Measurements from ENCODE around the gene ARHGAP4. TPM values are rescaled to one million over a fixed set of nuclear protein-coding genes. Genes with fewer than 3 reads are reported as not detected.

Gene ARHGAP4
- total RNA-seq, 4 donors from 2014 or later: 10.9 to 26.0 (median 18.1) TPM

DNA sequence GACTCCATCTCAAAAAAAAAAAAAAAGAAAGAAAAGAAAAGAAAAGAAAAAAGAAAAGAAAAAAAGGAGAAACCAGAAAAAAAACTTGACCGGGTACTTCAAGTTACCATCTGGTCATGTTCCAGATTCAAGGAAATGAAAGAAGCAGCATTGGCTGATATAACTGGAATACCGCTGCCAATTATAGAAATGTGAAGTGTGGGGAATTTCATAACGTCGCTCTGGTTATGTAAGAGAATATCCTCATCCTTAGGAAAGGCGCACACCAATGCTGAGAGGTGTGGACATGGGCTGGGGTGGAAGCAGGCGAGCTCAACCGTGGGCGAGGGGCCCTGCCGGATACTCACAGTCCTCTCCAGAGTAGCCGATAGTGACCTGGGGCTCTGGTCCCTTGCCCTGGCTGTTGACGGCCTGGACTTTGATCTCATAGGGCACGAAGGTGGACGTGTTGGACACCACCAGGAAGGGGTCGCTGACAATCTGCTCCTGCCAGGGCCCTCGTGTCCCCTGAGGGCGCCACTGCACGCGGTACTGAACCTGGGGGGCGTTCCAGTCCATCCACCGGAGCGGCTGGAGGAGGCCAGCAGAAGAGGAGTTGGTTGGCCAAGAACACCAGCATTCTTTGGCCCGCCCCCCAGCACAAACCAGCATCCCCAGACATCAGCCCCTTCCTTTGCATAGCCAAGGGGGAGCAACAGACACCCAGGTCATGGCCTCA lies 59.6 kb downstream of the ARHGAP4 start:
- peaks cover 20% of the 10 kb centered on the region for H3K27me3 ChIP-seq
- no peak for ATAC-seq
- no peaks in the 10 kb centered on the region for H3K9me3 ChIP-seq
- TF ChIP-seq POLR2AphosphoS5 (IDR thresholded peaks at IDR 0.05) (no peak), EP300 (IDR thresholded peaks at IDR 0.05) (no peak), POLR2A (IDR thresholded peaks at IDR 0.05) (no peak)
- TF ChIP-seq, protein P1, sequence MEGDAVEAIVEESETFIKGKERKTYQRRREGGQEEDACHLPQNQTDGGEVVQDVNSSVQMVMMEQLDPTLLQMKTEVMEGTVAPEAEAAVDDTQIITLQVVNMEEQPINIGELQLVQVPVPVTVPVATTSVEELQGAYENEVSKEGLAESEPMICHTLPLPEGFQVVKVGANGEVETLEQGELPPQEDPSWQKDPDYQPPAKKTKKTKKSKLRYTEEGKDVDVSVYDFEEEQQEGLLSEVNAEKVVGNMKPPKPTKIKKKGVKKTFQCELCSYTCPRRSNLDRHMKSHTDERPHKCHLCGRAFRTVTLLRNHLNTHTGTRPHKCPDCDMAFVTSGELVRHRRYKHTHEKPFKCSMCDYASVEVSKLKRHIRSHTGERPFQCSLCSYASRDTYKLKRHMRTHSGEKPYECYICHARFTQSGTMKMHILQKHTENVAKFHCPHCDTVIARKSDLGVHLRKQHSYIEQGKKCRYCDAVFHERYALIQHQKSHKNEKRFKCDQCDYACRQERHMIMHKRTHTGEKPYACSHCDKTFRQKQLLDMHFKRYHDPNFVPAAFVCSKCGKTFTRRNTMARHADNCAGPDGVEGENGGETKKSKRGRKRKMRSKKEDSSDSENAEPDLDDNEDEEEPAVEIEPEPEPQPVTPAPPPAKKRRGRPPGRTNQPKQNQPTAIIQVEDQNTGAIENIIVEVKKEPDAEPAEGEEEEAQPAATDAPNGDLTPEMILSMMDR (IDR thresholded peaks at IDR 0.05): no peak
- no peaks in the 10 kb centered on the region for H3K4me1 ChIP-seq
- no peaks in the 10 kb centered on the region for H3K36me3 ChIP-seq
- no peak overlapping the region for H3K4me3 ChIP-seq
- 60 to 95% methylated on average over 2 to 4 of the region's 22 CpGs for WGBS, 2 donors (ENCODE audit: low coverage in 1 of 2)
- H3K27ac ChIP-seq: no peak overlapping the region

DNA sequence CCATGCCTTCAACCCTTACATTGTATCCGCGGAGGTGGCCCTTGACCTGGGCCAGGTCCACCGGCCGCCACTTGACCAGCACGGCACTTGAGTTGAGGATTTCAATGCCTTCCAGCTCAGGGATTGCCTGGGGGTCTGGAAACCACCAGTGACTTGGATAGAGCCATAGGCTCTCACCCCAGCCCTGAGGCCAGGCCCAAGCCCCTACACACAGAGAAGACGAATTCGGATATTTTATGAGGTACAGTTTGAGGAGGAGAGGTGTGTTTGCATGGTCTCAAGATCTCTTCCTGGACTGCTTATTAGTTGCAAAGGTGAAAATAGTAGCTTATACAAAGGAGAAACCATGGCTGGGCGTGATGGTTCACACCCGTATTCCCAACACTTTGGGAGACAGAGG lies 60.4 kb downstream of the ARHGAP4 start:
- peaks cover 12% of the 10 kb centered on the region for H3K27me3 ChIP-seq
- ATAC-seq: no peak
- no peak overlapping the region for H3K27ac ChIP-seq
- H3K4me3 ChIP-seq: no peak overlapping the region
- WGBS, 2 donors (ENCODE audit: low coverage in 1 of 2): 83% methylated on average over 2 of the region's 9 CpGs; no CpG with 5 or more reads in 1 of the 2 donors
- TF ChIP-seq, protein P1 (IDR thresholded peaks at IDR 0.05): no peak
- TF ChIP-seq EP300 (IDR thresholded peaks at IDR 0.05) (no peak), POLR2A (IDR thresholded peaks at IDR 0.05) (no peak), POLR2AphosphoS5 (IDR thresholded peaks at IDR 0.05) (no peak)
- no peaks in the 10 kb centered on the region for H3K9me3 ChIP-seq
- no peaks in the 10 kb centered on the region for H3K4me1 ChIP-seq
- H3K36me3 ChIP-seq: no peaks in the 10 kb centered on the region

DNA sequence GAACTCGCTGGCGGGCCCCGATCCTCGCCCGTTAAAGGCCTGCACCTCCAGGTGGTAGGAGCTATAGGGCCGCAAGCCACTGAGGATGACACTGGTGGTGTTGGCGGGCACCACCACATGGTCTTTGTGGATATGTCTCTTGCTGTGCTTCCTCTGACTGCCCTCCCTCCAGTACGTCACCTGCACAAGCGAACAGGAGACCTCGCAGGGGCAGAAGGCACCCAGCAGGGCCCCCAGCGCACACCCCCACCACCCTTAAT lies 60.8 kb downstream of the ARHGAP4 start:
- Histone ChIP-seq H3K27me3 (peaks cover 9% of the 10 kb centered on the region), H3K9me3 (no peaks in the 10 kb centered on the region), H3K36me3 (no peaks in the 10 kb centered on the region), H3K4me3 (no peak overlapping the region), H3K4me1 (no peaks in the 10 kb centered on the region), H3K27ac (no peak overlapping the region)
- no peak for ATAC-seq
- no CpG with 5 or more reads among the region's 11 CpGs for WGBS, 2 donors (ENCODE audit: low coverage in 1 of 2)
- TF ChIP-seq EP300 (IDR thresholded peaks at IDR 0.05): no peak
- no peak for TF ChIP-seq POLR2AphosphoS5 (IDR thresholded peaks at IDR 0.05)
- TF ChIP-seq, protein P1 (IDR thresholded peaks at IDR 0.05): no peak
- TF ChIP-seq POLR2A (IDR thresholded peaks at IDR 0.05): no peak

DNA sequence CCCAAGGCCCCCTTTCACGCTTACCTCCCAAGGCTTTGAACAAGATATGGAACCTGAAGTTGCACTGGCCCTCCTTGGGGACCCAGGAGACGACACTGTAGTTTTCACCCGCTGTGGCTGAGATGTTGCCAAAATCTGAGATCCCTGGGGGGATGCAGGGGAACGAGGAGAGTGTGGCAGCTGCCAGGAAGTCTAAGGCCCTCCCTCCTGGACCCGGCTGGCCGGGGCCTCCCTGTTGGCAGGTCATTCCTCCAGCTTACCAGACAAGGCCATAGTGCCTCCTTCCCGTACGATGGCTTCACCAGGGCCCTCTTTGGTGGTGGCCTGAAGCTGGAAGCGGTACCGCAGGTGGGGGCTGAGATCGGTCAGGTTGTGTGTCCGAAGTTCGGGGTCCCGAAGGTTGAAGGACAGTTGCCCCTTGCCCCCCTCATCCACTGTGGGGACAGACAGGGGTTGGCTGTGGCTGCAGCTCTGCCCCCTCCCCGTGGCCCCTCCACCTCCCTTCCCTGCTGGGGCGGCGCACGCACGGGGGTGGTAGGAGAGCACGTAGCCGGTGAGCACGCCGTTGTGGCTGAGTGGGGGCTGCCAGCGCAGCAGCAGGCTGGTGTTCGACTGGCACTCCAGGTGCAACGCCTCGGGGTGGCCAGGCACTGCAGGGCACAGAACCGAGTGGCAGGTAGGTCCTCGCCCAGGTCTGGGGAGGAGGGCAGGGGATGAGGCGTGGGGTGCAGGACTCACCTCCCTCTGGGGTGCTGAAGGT lies 61.3 kb downstream of the ARHGAP4 start:
- no peak overlapping the region for H3K4me3 ChIP-seq
- no peaks in the 10 kb centered on the region for H3K4me1 ChIP-seq
- no peaks in the 10 kb centered on the region for H3K36me3 ChIP-seq
- peaks cover 4% of the 10 kb centered on the region for H3K27me3 ChIP-seq
- no peak overlapping the region for H3K27ac ChIP-seq
- no peak for ATAC-seq
- H3K9me3 ChIP-seq: no peaks in the 10 kb centered on the region
- WGBS, 2 donors (ENCODE audit: low coverage in 1 of 2): 87% methylated on average over 7 of the region's 30 CpGs; no CpG with 5 or more reads in 1 of the 2 donors
- TF ChIP-seq, protein P1 (IDR thresholded peaks at IDR 0.05): no peak
- no peak for TF ChIP-seq EP300 (IDR thresholded peaks at IDR 0.05)
- no peak for TF ChIP-seq POLR2A (IDR thresholded peaks at IDR 0.05)
- TF ChIP-seq POLR2AphosphoS5 (IDR thresholded peaks at IDR 0.05): no peak

DNA sequence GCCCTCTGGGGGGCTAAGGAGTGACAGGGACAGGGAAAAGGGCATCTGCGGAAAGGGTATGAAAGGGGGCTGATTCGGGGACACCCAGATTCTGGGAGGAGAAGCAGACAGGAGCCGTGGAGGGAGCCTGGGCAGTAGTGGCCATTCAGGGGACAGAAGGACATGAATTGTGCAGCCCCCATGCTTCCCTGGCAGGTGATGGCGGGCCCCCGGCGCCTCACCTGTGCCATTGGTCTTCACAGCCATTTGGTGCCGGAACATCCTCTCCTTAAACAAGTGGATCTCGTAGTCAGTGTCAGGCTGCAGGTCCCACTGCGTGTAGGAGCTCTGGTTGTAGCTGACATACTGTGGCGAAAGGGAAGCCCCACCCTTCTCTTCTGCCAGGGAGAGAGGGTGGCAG lies 62.0 kb downstream of the ARHGAP4 start:
- Histone ChIP-seq H3K27me3 (no peaks in the 10 kb centered on the region), H3K27ac (no peak overlapping the region), H3K4me1 (no peaks in the 10 kb centered on the region), H3K36me3 (no peaks in the 10 kb centered on the region), H3K9me3 (no peaks in the 10 kb centered on the region), H3K4me3 (no peak overlapping the region)
- TF ChIP-seq, protein P1 (IDR thresholded peaks at IDR 0.05): no peak
- TF ChIP-seq EP300 (IDR thresholded peaks at IDR 0.05) (no peak), POLR2AphosphoS5 (IDR thresholded peaks at IDR 0.05) (no peak), POLR2A (IDR thresholded peaks at IDR 0.05) (no peak)
- 100% methylated on average over 1 of the region's 10 CpGs; no CpG with 5 or more reads in 1 of the 2 donors for WGBS, 2 donors (ENCODE audit: low coverage in 1 of 2)
- no peak for ATAC-seq
